Ovary (tissue), 3 donors: ENCODE data around the gene KRTAP5-3.

Experiments
- EP300 ChIP-seq: sonication (generic); formaldehyde crosslinking; IDR thresholded peaks from one replicate; pipeline ENCODE4 v1.6.1; 2017; ENCODE audit warnings: antibody characterized with exemption
- POLR2A ChIP-seq: fragments of 450-650 bp; IDR thresholded peaks from one replicate; pipeline ENCODE4 v1.6.1; 2017; ENCODE audit warnings: antibody characterized with exemption, mild to moderate bottlenecking, moderate library complexity
- TF ChIP-seq, protein P1 (sequence below), 3 donors: fragments of 450-650 bp in 2 of 3; fragments of 200-600 bp in 1 of 3; IDR thresholded peaks; one replicate each; pipeline versions ENCODE4 v1.5.1 to v1.8.0; 2016 to 2022; ENCODE audit warnings: antibody characterized with exemption in 3 of 3, mild to moderate bottlenecking in 1 of 3
- donor health status: DM: no; HTN: no; CAD: no.

DNA sequence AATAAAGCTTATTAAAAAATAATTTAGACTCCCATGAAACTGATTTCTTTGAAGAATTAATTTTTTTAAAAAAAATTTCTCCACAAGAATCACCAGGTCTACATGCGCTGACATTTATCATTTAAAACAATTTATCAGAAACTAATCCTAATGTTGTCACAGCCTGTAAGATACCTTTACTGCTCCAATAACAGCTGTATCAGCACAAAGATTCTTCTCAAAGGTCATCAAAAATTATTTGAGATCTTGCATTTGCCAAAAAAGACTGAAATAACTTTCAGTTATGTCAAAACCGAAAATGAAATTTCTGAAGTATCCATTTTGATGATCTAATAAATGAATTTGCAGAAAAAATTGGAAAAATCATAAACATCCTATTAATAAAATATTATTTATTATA, 29.4 kb upstream of the KRTAP5-3 start:
- TF ChIP-seq, protein P1, sequence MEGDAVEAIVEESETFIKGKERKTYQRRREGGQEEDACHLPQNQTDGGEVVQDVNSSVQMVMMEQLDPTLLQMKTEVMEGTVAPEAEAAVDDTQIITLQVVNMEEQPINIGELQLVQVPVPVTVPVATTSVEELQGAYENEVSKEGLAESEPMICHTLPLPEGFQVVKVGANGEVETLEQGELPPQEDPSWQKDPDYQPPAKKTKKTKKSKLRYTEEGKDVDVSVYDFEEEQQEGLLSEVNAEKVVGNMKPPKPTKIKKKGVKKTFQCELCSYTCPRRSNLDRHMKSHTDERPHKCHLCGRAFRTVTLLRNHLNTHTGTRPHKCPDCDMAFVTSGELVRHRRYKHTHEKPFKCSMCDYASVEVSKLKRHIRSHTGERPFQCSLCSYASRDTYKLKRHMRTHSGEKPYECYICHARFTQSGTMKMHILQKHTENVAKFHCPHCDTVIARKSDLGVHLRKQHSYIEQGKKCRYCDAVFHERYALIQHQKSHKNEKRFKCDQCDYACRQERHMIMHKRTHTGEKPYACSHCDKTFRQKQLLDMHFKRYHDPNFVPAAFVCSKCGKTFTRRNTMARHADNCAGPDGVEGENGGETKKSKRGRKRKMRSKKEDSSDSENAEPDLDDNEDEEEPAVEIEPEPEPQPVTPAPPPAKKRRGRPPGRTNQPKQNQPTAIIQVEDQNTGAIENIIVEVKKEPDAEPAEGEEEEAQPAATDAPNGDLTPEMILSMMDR (IDR thresholded peaks at IDR 0.05): no peak
- TF ChIP-seq POLR2A: no peak
- TF ChIP-seq EP300: no peak
